Measurements from ENCODE around the gene PAQR4.

PAQR4 gene

DNA sequence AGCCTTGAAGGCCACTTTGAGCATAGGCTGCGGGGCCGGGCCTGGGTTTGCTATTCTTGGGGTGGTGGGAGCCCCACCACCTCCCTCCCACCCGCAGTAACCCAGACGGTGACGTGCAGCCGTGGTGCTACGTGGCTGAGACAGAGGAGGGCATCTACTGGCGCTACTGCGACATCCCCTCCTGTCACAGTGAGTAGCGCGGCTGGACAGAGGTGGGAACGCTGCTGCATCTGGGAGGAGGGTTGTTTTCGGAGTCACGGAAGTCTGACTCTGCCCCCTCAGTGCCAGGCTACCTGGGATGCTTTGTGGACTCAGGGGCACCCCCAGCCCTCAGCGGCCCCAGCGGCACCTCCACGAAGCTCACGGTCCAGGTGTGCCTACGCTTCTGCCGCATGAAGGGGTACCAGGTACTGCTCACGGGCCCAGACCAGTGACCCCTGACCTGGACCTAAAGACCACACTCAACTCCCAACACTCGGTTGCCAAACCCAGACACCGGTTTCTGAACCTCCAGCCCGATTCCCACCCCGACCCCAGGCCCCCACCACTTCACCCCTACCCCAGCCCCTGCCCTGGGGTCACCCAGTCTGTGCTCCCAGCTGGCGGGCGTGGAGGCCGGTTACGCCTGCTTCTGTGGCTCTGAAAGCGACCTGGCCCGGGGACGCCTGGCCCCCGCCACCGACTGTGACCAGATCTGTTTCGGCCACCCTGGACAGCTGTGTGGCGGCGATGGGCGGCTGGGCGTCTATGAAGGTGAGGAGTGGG, 2.9 kb upstream of the PAQR4 start:
- no peak for DNase-seq

DNA sequence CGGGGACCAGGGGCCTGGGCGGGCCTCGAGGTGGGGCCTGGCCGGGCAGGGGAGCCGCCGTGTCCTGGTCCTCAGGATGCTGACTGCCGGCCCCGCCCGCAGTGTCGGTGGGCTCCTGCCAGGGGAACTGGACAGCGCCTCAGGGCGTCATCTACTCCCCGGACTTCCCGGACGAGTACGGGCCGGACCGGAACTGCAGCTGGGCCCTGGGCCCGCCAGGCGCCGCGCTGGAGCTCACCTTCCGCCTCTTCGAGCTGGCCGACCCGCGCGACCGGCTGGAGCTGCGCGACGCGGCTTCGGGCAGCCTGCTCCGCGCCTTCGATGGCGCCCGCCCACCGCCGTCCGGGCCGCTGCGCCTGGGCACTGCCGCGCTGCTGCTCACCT, 2.3 kb upstream of the PAQR4 start:
- no peak for DNase-seq

GRCh38 chr16:2967211-2967631, 1.9 kb upstream of the PAQR4 start:
- no peak for DNase-seq

GRCh38 chr16:2967721-2968161, 1.4 kb upstream of the PAQR4 start:
- no peak for DNase-seq

DNA sequence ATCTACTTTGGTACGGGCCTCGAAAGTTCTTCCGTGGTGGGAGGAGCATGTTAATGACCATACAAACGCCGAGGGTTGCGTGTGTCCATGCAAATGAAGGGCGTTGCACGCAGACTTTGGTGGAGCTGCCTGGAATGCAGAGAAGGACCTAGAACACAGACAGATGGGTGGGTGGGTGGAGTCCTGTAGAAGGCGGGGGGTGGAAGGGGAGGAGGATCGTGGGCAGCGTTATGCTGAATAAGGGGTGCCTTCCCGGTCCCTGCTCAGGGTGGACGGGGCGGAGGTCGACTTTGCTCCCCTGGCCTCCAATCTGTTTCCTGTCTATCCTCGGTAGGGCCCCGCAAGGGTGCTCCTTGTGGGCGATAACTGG, 795 bp upstream of the PAQR4 start:
- no peak for DNase-seq

DNA sequence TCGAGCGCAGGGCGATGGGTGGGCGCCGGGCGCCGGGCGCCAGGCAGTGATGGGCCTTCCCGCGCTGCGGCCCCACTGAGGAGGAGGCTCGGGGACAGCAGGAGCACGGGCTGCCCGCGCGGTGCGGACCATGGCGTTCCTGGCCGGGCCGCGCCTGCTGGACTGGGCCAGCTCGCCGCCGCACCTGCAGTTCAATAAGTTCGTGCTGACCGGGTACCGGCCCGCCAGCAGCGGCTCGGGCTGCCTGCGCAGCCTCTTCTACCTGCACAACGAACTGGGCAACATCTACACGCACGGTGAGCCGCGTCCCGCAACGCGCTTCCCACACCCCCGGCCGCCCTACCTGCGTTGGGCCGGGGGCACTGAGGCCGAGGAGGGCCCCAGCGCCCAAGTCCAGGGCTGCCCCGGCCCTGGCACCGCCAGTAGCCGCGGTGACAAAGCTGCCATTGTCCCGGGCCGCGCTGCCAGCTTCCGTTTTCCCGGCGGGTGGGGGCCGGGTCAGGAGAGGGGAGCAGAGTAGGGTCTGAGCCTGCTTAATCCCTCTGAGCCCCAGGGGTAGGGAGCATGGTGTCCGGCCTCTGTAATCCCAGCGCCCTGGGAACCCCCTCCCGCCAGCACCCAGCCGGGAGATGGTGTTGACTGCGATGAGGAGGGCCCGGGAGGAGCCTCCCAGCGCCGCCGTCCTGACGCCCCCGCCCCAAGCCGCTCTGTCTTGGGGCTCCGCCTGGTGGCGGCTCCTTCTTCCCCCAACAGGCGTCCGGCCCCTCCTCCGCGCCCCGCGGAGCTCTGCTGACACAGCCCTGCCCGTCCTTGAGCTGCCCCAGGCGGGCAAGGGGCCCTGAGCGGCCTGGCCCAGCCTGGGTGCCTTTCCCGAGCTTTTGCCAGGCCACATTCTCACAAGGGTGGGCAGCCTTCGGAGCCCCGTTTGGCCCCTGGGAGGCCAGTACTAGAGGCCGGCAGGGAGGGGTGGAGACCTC, 685 bp downstream of the PAQR4 start:
- DNase-seq, result peak; percentile 70 to 78

DNA sequence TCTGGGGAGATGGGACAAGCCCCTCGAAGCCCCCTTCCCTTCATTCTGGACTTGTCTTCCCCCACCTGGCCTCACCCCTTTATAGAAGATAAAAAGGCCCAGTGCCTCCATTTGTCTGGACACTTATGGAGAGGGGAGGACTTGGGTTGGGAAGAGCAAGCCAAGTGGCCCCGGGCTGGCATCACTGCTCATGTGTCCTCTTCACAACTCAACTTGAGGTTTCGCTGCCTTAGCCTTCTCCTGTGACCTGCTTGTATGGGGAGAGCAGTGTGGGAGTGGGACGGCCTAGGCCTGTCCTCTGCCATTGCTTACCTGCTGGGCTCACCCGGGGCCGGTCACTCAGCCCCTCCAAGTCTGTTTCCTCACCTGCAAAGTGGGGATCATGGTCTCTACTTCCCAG, 1.4 kb downstream of the PAQR4 start:
- DNase-seq, result no peak

- no peak for DNase-seq
These were observed 2.2 kb downstream of the PAQR4 start for GRCh38 chr16:2971134-2971984.

GRCh38 chr16:2971985-2972784, 3.0 kb downstream of the PAQR4 start:
- no peak for DNase-seq

GRCh38 chr16:2973093-2973492, 3.9 kb downstream of the PAQR4 start:
- DNase-seq, result no peak

DNA sequence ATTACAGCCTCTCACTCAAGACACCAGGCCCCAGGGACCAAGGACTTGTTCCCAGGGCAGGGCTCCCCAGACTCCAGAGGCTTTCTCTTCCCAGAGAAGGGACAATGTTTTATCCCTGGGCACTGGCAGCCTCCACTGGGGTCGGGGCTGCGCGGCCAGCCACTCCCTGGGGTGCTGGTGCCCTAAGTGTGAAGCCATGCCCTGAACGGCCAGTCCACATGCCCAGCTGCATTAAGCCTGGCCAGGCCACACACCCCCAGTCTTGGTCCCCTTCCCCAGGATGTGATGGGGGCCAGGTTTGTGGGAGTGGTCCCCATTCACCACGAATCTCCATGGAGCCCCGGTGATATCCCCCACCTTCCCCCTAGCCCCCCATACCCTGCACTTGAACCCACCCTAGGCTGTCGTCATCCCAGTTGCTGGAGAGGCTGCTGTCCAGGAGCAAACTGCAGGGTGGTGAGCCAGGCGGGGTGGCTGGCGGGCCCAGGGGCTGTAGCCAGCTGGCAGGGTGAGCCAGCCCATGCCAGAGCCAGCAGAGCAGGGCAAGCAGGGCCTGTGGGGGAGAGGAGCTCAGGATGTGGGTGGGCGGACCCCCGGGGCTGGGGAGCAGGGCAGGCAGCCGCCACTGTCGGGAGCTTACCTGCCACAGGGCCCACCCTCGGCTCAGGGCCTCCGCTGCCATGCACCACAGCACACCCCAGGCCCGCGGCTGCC, 4.6 kb downstream of the PAQR4 start:
- no peak for DNase-seq

- no peak for DNase-seq
These were observed 5.3 kb downstream of the PAQR4 start for GRCh38 chr16:2974319-2975056.

DNA sequence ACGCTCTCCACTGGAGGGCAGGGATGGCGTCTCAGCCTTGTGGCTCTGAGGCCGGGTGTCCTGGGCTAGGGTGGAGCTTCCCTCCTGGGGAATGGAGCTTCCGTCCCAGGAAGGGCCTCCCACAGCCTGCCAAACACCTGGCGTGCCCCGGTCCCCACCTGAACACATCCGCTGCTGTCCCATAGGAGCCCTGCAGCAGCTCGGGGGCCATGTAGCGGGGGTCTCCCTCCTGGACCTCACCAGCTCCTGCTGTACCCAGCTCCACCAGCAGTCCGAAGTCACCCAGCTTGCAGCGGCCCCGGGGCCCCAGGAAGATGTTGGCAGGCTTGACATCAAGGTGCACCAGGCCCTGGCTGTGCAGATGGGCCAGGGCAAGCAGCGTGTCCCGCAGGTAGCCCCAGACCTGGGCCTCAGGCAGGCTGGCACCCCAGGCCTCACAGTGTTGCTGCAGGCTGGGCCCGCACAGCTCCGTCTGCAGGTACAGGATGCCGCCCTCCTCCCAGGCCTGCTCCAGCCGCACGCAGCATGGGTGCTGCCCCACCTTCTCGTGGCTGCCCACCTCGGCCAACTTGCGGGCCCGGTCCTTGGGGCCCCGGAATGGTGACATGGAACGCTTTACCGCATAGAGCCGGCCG, 6.1 kb downstream of the PAQR4 start:
- DNase-seq, result no peak

DNA sequence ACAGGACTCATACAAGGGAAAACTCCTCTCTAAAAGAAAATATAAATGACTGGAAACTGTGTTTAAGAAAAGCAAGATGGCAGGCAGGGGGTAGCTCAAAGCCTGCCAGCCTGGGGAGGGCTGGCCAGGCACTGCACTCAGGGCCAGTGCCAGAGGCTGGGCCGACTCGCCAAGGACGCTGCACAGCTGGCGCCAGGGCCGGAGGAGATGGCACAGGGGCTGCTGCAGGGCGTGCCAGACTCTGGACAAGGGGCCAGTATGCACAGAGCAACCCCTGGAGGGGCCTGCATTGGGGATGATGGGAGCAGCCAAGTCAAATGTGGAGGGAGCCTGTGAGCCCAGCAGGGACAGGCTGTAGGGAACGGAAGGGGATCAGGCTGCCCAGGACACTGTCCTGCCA, 7.1 kb downstream of the PAQR4 start:
- no peak for DNase-seq

- DNase-seq, result no peak
These were observed 7.5 kb downstream of the PAQR4 start for GRCh38 chr16:2976673-2977072.

GRCh38 chr16:2977440-2977839, 8.3 kb downstream of the PAQR4 start:
- DNase-seq, result no peak

DNA sequence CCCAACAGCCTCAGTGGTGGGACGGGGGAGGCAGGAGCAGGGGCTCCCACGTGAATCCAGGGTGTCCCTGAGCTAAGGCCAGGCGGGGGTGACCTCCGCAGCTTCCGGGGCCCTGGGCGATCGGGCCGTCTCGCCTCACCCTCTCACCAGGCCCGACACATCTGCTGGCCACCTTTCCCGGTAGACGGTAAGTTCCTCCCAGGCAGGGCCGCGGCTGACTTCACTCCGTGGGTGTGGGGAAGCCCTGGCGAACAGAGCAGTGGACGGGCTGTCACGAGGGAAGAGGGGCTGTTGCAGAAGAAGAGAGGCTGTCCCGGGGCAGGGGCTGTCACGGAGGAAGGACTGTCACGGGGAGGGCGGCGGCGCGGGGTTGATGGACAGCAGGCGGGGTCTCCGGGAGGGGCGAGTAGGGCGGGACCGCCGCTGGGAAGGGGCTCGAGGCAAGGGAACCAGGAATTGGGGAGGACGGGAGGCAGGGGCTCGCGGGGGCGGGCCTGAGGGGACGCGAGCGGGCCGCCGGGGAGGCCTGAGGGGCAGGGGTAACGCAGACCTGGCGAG, 10.6 kb downstream of the PAQR4 start:
- DNase-seq, result peak in 1 of 2 experiments; percentile 26

DNA sequence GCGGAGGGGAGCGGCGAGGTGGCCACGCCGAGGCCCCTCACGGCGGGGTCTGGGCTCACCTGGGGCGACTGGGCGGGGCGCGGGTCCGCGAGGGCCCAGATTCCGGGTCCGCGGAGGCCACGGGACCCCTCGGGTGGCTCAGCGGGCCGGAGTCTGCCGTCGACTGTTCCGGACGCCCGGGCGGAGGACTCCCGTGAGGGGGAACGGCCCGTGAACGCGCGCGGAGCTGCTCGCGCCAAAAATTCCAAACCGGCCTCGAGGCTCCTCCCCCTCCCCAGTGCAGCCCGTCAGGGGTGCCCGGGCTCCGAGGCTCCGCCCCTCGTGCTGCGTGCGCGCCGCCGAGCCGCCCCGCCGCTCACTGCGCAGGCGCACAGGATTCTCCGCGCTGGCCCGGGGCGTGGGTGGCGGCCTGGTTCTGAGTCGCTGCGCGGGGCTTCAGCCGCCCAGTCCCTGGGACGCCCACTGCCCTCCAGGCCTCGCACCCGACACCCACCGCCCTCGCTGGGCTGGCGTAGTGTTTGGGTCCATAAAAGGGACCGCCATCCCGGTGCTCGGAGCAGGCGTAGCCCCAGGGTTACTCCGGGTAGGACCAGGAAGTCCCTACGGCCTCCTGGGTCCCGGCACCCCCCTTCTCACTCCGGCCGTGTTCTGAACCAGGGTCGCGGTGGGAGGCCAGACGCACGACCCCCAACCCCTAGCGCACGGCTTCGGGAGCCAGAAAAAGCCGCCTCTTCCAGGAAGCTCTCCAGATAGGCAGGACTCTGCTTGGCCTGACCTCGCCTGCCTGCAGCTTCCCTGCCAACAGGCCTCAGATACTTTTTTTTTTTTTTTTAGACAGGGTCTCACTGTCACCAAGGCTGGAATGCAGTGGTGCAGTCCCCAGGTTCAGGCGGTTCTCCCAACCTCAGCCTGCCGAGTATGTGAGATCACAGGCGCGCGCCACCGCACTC, 11.4 kb downstream of the PAQR4 start, which contains the start of gene PKMYT1:
PKMYT1 (minus strand) TSS at position 220 of the 950 bp plus-strand sequence. CDS start 789 bp downstream, outside the sequence.
- peak; percentile 84 to 85 for DNase-seq
